A673 (cell line): ENCODE measurements around the gene ITIH2. TPM values are rescaled to one million over a fixed set of nuclear protein-coding genes. Genes with fewer than 3 reads are reported as not detected.
"Not testable (repeated sequence)": the region's sequence is repeated elsewhere in the genome, so short reads cannot be mapped to it uniquely, and the experiment has no call there.

ENCODE experiments used
- BruUV-seq: library from RNA; stranded (reverse); fragments of 400-500 nt; replicated peaks from 2 replicates; lab custom pipeline; 2021; lab: Mats Ljungman, UMichigan
- CTCF ChIA-PET: fragments of 300-600 bp; sonication (Branson Sonifier 250); formaldehyde crosslinking; loops from one replicate; lab custom pipeline; 2022; ENCODE audit warnings: antibody characterized with exemption; lab: Charles Lee
- POLR2A ChIA-PET: fragments of 300-600 bp; sonication (Branson Sonifier 250); formaldehyde crosslinking; loops from one replicate; lab custom pipeline; 2022; ENCODE audit warnings: antibody characterized with exemption; ENCODE audit not compliant: low non-redundant PET; lab: Charles Lee
- DNase-seq: peaks from one replicate; pipeline ENCODE4 v3.0.0-alpha.2; 2015; ENCODE audit warnings: low spot score
- H3K27ac ChIP-seq: fragments of 200-600 bp; sonication (generic); 2 replicates; pipeline ENCODE4 v1.5.1; 2016; ENCODE audit warnings: mixed run types, low read depth, mild to moderate bottlenecking, mixed read lengths, antibody characterized with exemption, low read length; ENCODE audit not compliant: poor library complexity, severe bottlenecking
- H3K27me3 ChIP-seq: fragments of 200-600 bp; sonication (generic); replicated peaks from 2 replicates; pipeline ENCODE4 v1.6.1; 2017; ENCODE audit warnings: mixed run types, low read depth, mild to moderate bottlenecking, mixed read lengths, antibody characterized with exemption, low read length; ENCODE audit not compliant: insufficient read depth, poor library complexity
- H3K36me3 ChIP-seq: fragments of 200-600 bp; sonication (generic); 2 replicates; pipeline ENCODE4 v1.6.1; 2016; ENCODE audit warnings: mixed run types, mild to moderate bottlenecking, mixed read lengths, antibody characterized with exemption, low read length; ENCODE audit not compliant: insufficient read depth, poor library complexity, severe bottlenecking
- H3K4me1 ChIP-seq: fragments of 200-600 bp; sonication (generic); 2 replicates; pipeline ENCODE4 v1.6.1; 2017; ENCODE audit warnings: mixed run types, mild to moderate bottlenecking, mixed read lengths, antibody characterized with exemption, low read length; ENCODE audit not compliant: insufficient read depth, poor library complexity, severe bottlenecking
- H3K4me3 ChIP-seq: fragments of 200-600 bp; sonication (generic); 2 replicates; pipeline ENCODE4 v1.5.1; 2016; ENCODE audit warnings: low read depth, mixed run types, mild to moderate bottlenecking, mixed read lengths, low read length; ENCODE audit not compliant: poor library complexity, severe bottlenecking
- H3K9me3 ChIP-seq: fragments of 200-600 bp; sonication (generic); 2 replicates; pipeline ENCODE4 v1.6.1; 2016; ENCODE audit warnings: mixed run types, low read depth, mild to moderate bottlenecking, mixed read lengths, antibody characterized with exemption, low read length; ENCODE audit not compliant: poor library complexity, severe bottlenecking
- EZH2 ChIP-seq: fragments of 200-600 bp; sonication (generic); IDR thresholded peaks from 2 replicates; pipeline ENCODE4 v1.6.1; 2017; ENCODE audit warnings: borderline replicate concordance, low read depth, mild to moderate bottlenecking, mixed read lengths, antibody characterized with exemption, low read length; ENCODE audit not compliant: poor library complexity, severe bottlenecking
- intact Hi-C: fragments of 100-400 bp; cut with micrococcal nuclease; formaldehyde crosslinking; loops from one replicate; pipeline ENCODE4 v1.10.0; 2022; ENCODE audit not compliant: unreplicated experiment
- total RNA-seq: library from RNA; stranded (reverse); gene quantifications from 2 replicates; pipeline ENCODE4 v1.2.3, GENCODE V29; 2021
- TF ChIP-seq, protein P1 (sequence below): fragments of 300-800, 200-600 bp; sonication (generic); conservative IDR thresholded peaks from 2 replicates; pipeline ENCODE4 v1.5.1; 2017; ENCODE audit warnings: low read depth, mild to moderate bottlenecking, antibody characterized with exemption, low read length, moderate library complexity, mixed read lengths

Gene ITIH2
- total RNA-seq, 1 experiment from 2014 or later = not detected

DNA sequence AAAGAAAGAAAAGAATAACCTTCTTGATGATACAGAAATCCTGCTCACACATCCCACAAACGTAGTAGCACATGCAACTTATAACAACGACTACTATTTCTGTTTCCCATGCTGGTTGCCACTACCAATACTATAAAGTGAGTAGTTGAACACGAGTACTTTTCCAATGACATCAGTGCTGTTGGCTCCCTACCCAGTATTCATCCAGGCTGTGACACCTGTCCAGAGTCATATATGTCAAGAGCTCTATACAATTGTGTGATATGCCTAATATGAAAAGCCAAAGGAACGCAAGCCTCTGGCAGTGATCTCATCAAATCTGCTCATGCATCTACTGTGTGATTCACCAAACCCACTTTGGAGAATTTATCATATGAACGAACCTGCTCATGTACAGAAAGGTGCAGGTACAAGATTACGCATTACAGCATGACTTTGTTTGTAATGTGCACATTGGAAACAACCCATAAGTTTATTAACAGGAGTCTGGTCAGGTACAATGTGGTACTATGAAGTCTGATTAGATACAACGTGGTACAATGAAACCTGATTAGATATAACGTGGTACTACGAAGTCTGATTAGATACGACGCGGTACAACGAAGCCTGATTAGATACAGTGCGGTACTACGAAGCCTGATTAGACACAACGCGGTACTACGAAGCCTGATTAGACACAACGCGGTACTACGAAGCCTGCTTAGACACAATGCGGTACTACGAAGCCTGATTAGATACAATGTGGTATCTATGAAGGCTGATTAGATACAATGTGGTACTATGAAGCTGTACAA, 30.6 kb upstream of the ITIH2 start:
- no TSS peak for BruUV-seq
- Histone ChIP-seq H3K9me3 (no peaks in the 10 kb centered on the region), H3K4me1 (peaks cover 6% of the 10 kb centered on the region), H3K36me3 (no peaks in the 10 kb centered on the region), H3K4me3 (no peak overlapping the region), H3K27me3 (peaks cover 33% of the 10 kb centered on the region), H3K27ac (no peak overlapping the region)
- TF ChIP-seq, protein P1, sequence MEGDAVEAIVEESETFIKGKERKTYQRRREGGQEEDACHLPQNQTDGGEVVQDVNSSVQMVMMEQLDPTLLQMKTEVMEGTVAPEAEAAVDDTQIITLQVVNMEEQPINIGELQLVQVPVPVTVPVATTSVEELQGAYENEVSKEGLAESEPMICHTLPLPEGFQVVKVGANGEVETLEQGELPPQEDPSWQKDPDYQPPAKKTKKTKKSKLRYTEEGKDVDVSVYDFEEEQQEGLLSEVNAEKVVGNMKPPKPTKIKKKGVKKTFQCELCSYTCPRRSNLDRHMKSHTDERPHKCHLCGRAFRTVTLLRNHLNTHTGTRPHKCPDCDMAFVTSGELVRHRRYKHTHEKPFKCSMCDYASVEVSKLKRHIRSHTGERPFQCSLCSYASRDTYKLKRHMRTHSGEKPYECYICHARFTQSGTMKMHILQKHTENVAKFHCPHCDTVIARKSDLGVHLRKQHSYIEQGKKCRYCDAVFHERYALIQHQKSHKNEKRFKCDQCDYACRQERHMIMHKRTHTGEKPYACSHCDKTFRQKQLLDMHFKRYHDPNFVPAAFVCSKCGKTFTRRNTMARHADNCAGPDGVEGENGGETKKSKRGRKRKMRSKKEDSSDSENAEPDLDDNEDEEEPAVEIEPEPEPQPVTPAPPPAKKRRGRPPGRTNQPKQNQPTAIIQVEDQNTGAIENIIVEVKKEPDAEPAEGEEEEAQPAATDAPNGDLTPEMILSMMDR = no peak
- TF ChIP-seq EZH2 = no peak
- intact Hi-C loops = no loop called here
- ChIA-PET POLR2A (no interaction called here), CTCF (no interaction called here)
- no peak for DNase-seq

DNA sequence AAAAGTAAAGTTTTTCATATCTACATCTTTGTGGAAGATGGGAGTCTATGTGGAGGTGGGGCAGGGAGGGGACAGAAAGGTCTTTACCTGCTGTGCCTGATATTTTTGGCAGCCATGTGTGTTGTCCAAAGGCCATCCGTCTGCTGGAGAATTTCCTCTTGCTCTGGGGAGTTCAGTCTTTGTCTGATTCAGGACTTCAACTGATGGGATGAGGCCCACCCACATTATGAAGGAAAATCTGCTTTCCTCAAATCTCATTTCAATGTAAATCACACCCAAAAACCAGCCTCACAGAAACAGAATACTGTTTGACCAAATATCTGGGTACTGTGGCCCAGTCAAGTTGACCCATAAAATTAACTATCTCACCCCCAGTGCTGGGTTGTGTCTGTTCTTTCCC, 23.9 kb upstream of the ITIH2 start:
- POLR2A ChIA-PET = no interaction called here
- Histone ChIP-seq H3K27me3 (peaks cover 15% of the 10 kb centered on the region), H3K4me1 (no peaks in the 10 kb centered on the region), H3K9me3 (no peaks in the 10 kb centered on the region), H3K36me3 (no peaks in the 10 kb centered on the region), H3K27ac (no peak overlapping the region), H3K4me3 (no peak overlapping the region)
- CTCF ChIA-PET = no interaction called here
- no TSS peak for BruUV-seq
- no peak for TF ChIP-seq EZH2
- TF ChIP-seq, protein P1 = no peak
- DNase-seq = no peak
- intact Hi-C loops = no loop called here

DNA sequence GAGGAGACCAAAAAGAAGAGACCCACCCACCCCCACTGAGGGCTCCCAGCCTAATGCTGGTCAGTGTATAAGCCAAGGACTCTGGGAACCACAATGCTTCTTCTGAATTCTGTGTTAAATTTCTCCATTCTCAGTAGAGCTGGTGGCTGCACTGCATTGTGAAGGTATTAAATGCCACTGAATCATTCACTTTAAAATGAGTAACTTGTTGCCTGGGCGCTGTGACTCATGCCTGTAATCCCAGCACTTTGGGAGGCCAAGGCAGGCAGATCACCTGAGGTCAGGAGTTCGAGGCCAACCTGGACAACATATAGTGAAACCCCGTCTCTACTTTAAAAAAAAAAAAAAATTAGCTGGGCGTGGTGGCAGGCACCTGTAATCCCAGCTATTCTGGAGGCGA, 23.0 kb upstream of the ITIH2 start:
- DNase-seq, CTCF ChIA-PET, H3K27ac ChIP-seq, H3K36me3 ChIP-seq, H3K4me1 ChIP-seq, intact Hi-C loops, H3K4me3 ChIP-seq, POLR2A ChIA-PET, BruUV-seq, H3K9me3 ChIP-seq: not testable (repeated sequence)
- H3K27me3 ChIP-seq = peaks cover 15% of the 10 kb centered on the region
